ENCODE measurements around the gene CARD11.

- TF ChIP-seq CTCF (conservative IDR thresholded peaks at IDR 0.05): no peak
- no peak for TF ChIP-seq ZFX (IDR thresholded peaks at IDR 0.05)
Observed at GRCh38 chr7:2955269-2955668, 88.4 kb downstream of the CARD11 start.
